SK-N-SH (cell line): ENCODE measurements around the gene HMX3.

Source experiments
- JUND ChIP-seq: IDR thresholded peaks from 2 replicates; pipeline ENCODE4 v1.4.0; 2012
- RCOR1 ChIP-seq: fragments of 150-350 bp; IDR thresholded peaks from 2 replicates; pipeline ENCODE4 v1.6.1; 2017; ENCODE audit warnings: antibody characterized with exemption, low read length
- TF ChIP-seq, protein P1 (sequence below): fragments of 200-600 bp; sonication (generic); IDR thresholded peaks from 2 replicates; pipeline ENCODE4 v1.6.1; 2017; ENCODE audit warnings: antibody characterized with exemption, mild to moderate bottlenecking, moderate library complexity
- TF ChIP-seq, protein P2 (sequence below): IDR thresholded peaks from 2 replicates; pipeline ENCODE4 v1.4.0; 2012; ENCODE audit warnings: low read depth

DNA sequence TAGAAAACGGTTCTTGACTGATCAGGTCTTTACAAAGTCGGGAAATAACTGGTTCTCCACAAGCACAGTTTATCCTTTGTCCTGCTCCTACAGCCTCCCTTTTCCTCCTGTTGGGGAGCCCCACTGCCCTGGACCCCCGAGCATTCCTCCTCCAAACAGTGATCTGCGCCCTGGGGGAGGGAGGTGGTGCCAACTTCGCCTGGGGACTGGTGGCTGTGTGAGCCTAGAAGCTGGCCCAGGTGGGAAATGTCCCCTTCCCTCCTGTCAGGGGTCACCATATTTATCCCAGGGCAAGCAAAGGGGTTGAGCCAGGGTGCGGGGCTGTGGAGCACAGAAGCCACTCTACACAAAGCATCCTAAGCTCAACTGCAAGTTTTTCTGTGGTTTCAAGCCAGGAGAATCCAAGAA, 5.2 kb downstream of the HMX3 start:
- TF ChIP-seq, protein P1, sequence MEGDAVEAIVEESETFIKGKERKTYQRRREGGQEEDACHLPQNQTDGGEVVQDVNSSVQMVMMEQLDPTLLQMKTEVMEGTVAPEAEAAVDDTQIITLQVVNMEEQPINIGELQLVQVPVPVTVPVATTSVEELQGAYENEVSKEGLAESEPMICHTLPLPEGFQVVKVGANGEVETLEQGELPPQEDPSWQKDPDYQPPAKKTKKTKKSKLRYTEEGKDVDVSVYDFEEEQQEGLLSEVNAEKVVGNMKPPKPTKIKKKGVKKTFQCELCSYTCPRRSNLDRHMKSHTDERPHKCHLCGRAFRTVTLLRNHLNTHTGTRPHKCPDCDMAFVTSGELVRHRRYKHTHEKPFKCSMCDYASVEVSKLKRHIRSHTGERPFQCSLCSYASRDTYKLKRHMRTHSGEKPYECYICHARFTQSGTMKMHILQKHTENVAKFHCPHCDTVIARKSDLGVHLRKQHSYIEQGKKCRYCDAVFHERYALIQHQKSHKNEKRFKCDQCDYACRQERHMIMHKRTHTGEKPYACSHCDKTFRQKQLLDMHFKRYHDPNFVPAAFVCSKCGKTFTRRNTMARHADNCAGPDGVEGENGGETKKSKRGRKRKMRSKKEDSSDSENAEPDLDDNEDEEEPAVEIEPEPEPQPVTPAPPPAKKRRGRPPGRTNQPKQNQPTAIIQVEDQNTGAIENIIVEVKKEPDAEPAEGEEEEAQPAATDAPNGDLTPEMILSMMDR = no peak
- no peak for TF ChIP-seq RCOR1
- TF ChIP-seq, protein P2, sequence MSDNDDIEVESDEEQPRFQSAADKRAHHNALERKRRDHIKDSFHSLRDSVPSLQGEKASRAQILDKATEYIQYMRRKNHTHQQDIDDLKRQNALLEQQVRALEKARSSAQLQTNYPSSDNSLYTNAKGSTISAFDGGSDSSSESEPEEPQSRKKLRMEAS = no peak
- TF ChIP-seq JUND = no peak
